B cell (primary cell): ENCODE results near the gene PCDH9. TPM values are rescaled to one million over a fixed set of nuclear protein-coding genes. Genes with fewer than 3 reads are reported as not detected.

ENCODE experiments used
- ATAC-seq: fragments of 200-7000 bp; cut with Tn5 transposase; one replicate; pipeline ENCODE4 v1.10.0; 2021; ENCODE audit warnings: low read depth, mild to moderate bottlenecking, moderate number of reproducible peaks, moderate library complexity
- CTCF ChIA-PET: fragments of 350-600 bp; sonication (Branson Sonifier 250); formaldehyde crosslinking; loops from one replicate; lab custom pipeline; 2021; ENCODE audit warnings: antibody characterized with exemption, inconsistent platforms; lab: Charles Lee
- POLR2A ChIA-PET: fragments of 350-600 bp; sonication (Branson Sonifier 250); formaldehyde crosslinking; loops from one replicate; lab custom pipeline; 2021; ENCODE audit warnings: antibody characterized with exemption; lab: Charles Lee
- DNase-seq: peaks from one replicate; pipeline ENCODE4 v3.0.0; 2013
- H2AFZ ChIP-seq: 2 replicates; pipeline ENCODE4 v1.6.1; 2012; ENCODE audit warnings: mild to moderate bottlenecking, low read depth, low read length; ENCODE audit not compliant: insufficient read depth, poor library complexity, severe bottlenecking
- H3K27ac ChIP-seq, 2 donors: 1 replicate in 1 of 2; 2 replicates in 1 of 2; pipeline ENCODE4 v1.5.1; 2012 to 2013; ENCODE audit warnings: low read length in 2 of 2, mild to moderate bottlenecking in 2 of 2, moderate library complexity in 1 of 2
- H3K27me3 ChIP-seq, 4 experiments: fragments of 200-600 bp in 1 of 4; sonication (generic) in 1 of 4; replicated peaks in 1 of 4; 1 replicate in 2 of 4; 2 replicates in 2 of 4; pipeline versions ENCODE4 v1.6.1 to v1.7.0; 2013 to 2016; ENCODE audit warnings: low read length in 3 of 4, mild to moderate bottlenecking in 2 of 4, mixed read lengths in 1 of 4, moderate library complexity in 1 of 4; ENCODE audit not compliant: insufficient read depth in 4 of 4, control insufficient read depth in 3 of 4; ENCODE audit errors: control extremely low read depth in 1 of 4
- H3K36me3 ChIP-seq, 2 experiments: replicated peaks in 1 of 2; 1 replicate in 1 of 2; 2 replicates in 1 of 2; pipeline versions ENCODE4 v1.6.1 to v1.7.1; 2013; ENCODE audit warnings: low read length in 1 of 2; ENCODE audit not compliant: insufficient read depth in 2 of 2, control insufficient read depth in 1 of 2; ENCODE audit errors: control extremely low read depth in 1 of 2, extremely low read depth in 1 of 2
- H3K4me1 ChIP-seq, 2 donors: fragments of 200-600 bp in 1 of 2; sonication (generic) in 1 of 2; 1 replicate in 1 of 2; 2 replicates in 1 of 2; pipeline versions ENCODE4 v1.5.1 to v1.6.1; 2013 to 2017; ENCODE audit warnings: low read length in 2 of 2; ENCODE audit not compliant: control insufficient read depth in 2 of 2, insufficient read depth in 2 of 2
- H3K4me2 ChIP-seq: replicated peaks from 2 replicates; pipeline ENCODE3; 2012; ENCODE audit warnings: mild to moderate bottlenecking, low read depth, low read length; ENCODE audit not compliant: poor library complexity, severe bottlenecking
- H3K4me3 ChIP-seq, 5 experiments: fragments of 200-600 bp in 1 of 5; sonication (generic) in 1 of 5; 1 replicate in 3 of 5; 2 replicates in 2 of 5; pipeline versions ENCODE4 v1.5.1 to v1.7.0; 2011 to 2016; ENCODE audit warnings: low read length in 4 of 5, mild to moderate bottlenecking in 4 of 5, low read depth in 2 of 5, control low read depth in 1 of 5, moderate library complexity in 1 of 5; ENCODE audit not compliant: insufficient read depth in 1 of 5; ENCODE audit errors: control extremely low read depth in 1 of 5, extremely low read depth in 1 of 5
- H3K79me2 ChIP-seq: fragments of 200-600 bp; sonication (generic); one replicate; pipeline ENCODE4 v1.6.0; 2016; ENCODE audit warnings: low read length; ENCODE audit not compliant: control insufficient read depth, insufficient read depth
- H3K9ac ChIP-seq: fragments of 200-600 bp; sonication (generic); 2 replicates; pipeline ENCODE4 v1.6.1; 2017; ENCODE audit warnings: mild to moderate bottlenecking, low read length, moderate library complexity
- H3K9me3 ChIP-seq, 3 donors: one replicate each; pipeline versions ENCODE4 v1.6.1 to v1.7.1; 2013; ENCODE audit warnings: low read length in 2 of 3; ENCODE audit not compliant: control insufficient read depth in 2 of 3, insufficient read depth in 1 of 3; ENCODE audit errors: control extremely low read depth in 1 of 3
- H4K20me1 ChIP-seq: 2 replicates; pipeline ENCODE4 v1.6.0; 2012; ENCODE audit warnings: mild to moderate bottlenecking, low read length; ENCODE audit not compliant: insufficient read depth, control insufficient read depth, poor library complexity, severe bottlenecking
- H3K27ac Mint-ChIP-seq: one replicate; pipeline ENCODE4 v1.8.0; 2021; ENCODE audit warnings: mixed read lengths
- H3K27me3 Mint-ChIP-seq: one replicate; pipeline ENCODE4 v1.8.0; 2021; ENCODE audit warnings: mixed read lengths
- H3K4me1 Mint-ChIP-seq: one replicate; pipeline ENCODE4 v1.8.0; 2021; ENCODE audit warnings: mixed read lengths
- H3K4me3 Mint-ChIP-seq: one replicate; pipeline ENCODE4 v1.8.0; 2021; ENCODE audit warnings: mixed read lengths
- H3K9me3 Mint-ChIP-seq: one replicate; pipeline ENCODE4 v1.8.0; 2022; ENCODE audit warnings: mixed read lengths; ENCODE audit not compliant: insufficient read depth
- EZH2 ChIP-seq: IDR thresholded peaks from 2 replicates; pipeline ENCODE4 v1.6.1; 2012; ENCODE audit warnings: borderline replicate concordance, low read depth, mild to moderate bottlenecking, moderate library complexity, low read length; ENCODE audit not compliant: insufficient read depth, poor library complexity, severe bottlenecking
- WGBS: methylation state at CpG from one replicate; pipeline ENCODE4 v1.1.5; 2013; ENCODE audit warnings: missing lambda C conversion rate; ENCODE audit not compliant: insufficient coverage; 5-methylcytosine and 5-hydroxymethylcytosine counted together
- intact Hi-C: fragments of 100-400 bp; cut with micrococcal nuclease; formaldehyde crosslinking; loops from one replicate; pipeline ENCODE4 v1.10.0; 2022
- polyA plus RNA-seq: library from polyadenylated mRNA; depleted of rRNA; stranded (reverse); fragments of >200 nt; gene quantifications from 2 replicates; pipeline ENCODE4 v1.2.3, GENCODE V29; 2012
- total RNA-seq, 2 donors: library from RNA; stranded (reverse); fragments of 120-200 nt in 1 of 2; gene quantifications; 1 replicate in 1 of 2; 2 replicates in 1 of 2; pipeline versions ENCODE4 v1.2.3 to v1.2.4, GENCODE V29; 2013 to 2022
- TF ChIP-seq, protein P1 (sequence below): fragments of 200-600 bp; IDR thresholded peaks from one replicate; pipeline ENCODE4 v1.8.0; 2022; ENCODE audit warnings: antibody characterized with exemption, mild to moderate bottlenecking

The PCDH9 gene
- total and polyA plus RNA-seq, 2 donors (not counting 1 experiment from before 2014, with no cell fraction given), result 13.1 to 21.8 TPM

DNA sequence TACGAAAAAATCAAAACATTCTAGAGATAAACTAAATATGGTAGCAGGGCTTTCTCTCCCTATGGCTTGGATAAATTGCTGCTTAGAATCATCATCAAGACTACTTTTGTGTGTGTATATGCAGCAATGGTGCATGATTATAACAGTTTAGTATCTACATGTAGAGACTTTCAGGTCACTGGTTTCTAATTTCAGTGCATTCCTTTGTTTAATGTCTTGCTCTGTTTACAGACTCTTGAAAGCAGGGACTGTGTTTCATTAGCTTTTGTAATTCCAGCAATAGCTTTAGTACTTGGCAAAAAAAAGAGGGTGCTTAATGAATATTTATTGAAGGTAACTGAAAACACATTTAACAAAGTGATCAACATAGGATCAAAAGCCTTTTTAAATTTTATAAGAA lies 420.7 kb downstream of the PCDH9 start:
- intact Hi-C loops, result no loop called here
- no peaks in the 10 kb centered on the region for H3K27me3 ChIP-seq
- DNase-seq, result no peak
- no peak overlapping the region for H3K9ac ChIP-seq
- no peak for TF ChIP-seq EZH2
- TF ChIP-seq, protein P1, sequence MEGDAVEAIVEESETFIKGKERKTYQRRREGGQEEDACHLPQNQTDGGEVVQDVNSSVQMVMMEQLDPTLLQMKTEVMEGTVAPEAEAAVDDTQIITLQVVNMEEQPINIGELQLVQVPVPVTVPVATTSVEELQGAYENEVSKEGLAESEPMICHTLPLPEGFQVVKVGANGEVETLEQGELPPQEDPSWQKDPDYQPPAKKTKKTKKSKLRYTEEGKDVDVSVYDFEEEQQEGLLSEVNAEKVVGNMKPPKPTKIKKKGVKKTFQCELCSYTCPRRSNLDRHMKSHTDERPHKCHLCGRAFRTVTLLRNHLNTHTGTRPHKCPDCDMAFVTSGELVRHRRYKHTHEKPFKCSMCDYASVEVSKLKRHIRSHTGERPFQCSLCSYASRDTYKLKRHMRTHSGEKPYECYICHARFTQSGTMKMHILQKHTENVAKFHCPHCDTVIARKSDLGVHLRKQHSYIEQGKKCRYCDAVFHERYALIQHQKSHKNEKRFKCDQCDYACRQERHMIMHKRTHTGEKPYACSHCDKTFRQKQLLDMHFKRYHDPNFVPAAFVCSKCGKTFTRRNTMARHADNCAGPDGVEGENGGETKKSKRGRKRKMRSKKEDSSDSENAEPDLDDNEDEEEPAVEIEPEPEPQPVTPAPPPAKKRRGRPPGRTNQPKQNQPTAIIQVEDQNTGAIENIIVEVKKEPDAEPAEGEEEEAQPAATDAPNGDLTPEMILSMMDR, result no peak
- no peak overlapping the region for H3K4me3 ChIP-seq
- no peaks in the 10 kb centered on the region for H4K20me1 ChIP-seq
- H3K27ac ChIP-seq, result no peak overlapping the region
- H3K4me1 Mint-ChIP-seq, result no peaks in the 10 kb centered on the region
- ChIA-PET CTCF (no interaction called here), POLR2A (no interaction called here)
- ATAC-seq, result no peak
- no peak overlapping the region for H3K27ac Mint-ChIP-seq
- no peak overlapping the region for H3K4me3 Mint-ChIP-seq
- no CpG with 5 or more reads among the region's 1 CpG for WGBS
- no peaks in the 10 kb centered on the region for H3K36me3 ChIP-seq
- no peak overlapping the region for H2AFZ ChIP-seq
- no peaks in the 10 kb centered on the region for H3K79me2 ChIP-seq
- no peak overlapping the region for H3K4me2 ChIP-seq
- H3K9me3 Mint-ChIP-seq, result no peaks in the 10 kb centered on the region
- peaks cover 0 to 3% (median 0%) of the 10 kb centered on the region in 3 donors for H3K9me3 ChIP-seq
- no peaks in the 10 kb centered on the region for H3K27me3 Mint-ChIP-seq
- H3K4me1 ChIP-seq, result no peaks in the 10 kb centered on the region

GRCh38 chr13:66807251-66807650 lies 422.9 kb downstream of the PCDH9 start:
- CTCF ChIA-PET, result no interaction called here

More at GRCh38 chr13:66807251-66807650, 422.9 kb downstream of the PCDH9 start:
- Histone ChIP-seq H3K4me2 (no peak overlapping the region), H3K4me3 (no peak overlapping the region), H3K9me3 (peaks cover 0 to 3% (median 0%) of the 10 kb centered on the region in 3 donors), H4K20me1 (no peaks in the 10 kb centered on the region), H3K36me3 (no peaks in the 10 kb centered on the region), H3K79me2 (no peaks in the 10 kb centered on the region), H3K9ac (no peak overlapping the region), H3K27me3 (no peaks in the 10 kb centered on the region), H2AFZ (no peak overlapping the region), H3K27ac (no peak overlapping the region), H3K4me1 (no peaks in the 10 kb centered on the region)
- DNase-seq, result no peak
- no CpG with 5 or more reads among the region's 1 CpG for WGBS
- Mint-ChIP-seq H3K27ac (no peak overlapping the region), H3K4me3 (no peak overlapping the region), H3K27me3 (no peaks in the 10 kb centered on the region), H3K9me3 (no peaks in the 10 kb centered on the region), H3K4me1 (no peaks in the 10 kb centered on the region)
- TF ChIP-seq EZH2, result no peak
- TF ChIP-seq, protein P1, result no peak
- POLR2A ChIA-PET, result no interaction called here
- intact Hi-C loops, result no loop called here
- no peak for ATAC-seq
